HG02852 (cell line): ENCODE results near the gene EXD2.
"Not testable (repeated sequence)": the region's sequence is repeated elsewhere in the genome, so short reads cannot be mapped to it uniquely, and the experiment has no call there.

Experiments used
- ATAC-seq: cut with Tn5 transposase; IDR thresholded peaks from one replicate; pipeline ENCODE4 v1.9.1; 2021; ENCODE audit warnings: mild to moderate bottlenecking, moderate library complexity; ENCODE audit not compliant: unreplicated experiment

EXD2 gene

DNA sequence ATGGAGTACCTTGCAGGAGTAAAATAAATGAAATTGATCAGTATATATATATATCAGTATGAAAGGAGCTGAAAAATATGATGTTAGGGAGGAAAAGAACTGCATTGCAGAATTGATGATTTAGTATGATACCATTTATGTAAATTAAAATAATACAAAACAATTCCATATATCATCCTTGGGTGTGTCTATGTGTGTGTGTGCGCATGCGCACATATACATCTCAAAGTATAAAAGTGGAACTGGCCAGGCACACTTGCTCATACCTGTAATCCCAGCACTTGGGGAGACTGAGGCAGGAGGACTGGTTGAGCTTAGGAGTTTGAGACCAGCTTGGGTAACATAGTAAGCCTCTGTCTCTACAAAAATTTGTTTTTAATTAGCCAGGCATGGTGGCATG is 84.0 kb downstream of the EXD2 start:
- no peak for ATAC-seq

- ATAC-seq = not testable (repeated sequence)
Measured at GRCh38 chr14:69277356-69277755, 86.1 kb downstream of the EXD2 start.

- no peak for ATAC-seq
Measured at GRCh38 chr14:69280746-69281291, 89.5 kb downstream of the EXD2 start.

DNA sequence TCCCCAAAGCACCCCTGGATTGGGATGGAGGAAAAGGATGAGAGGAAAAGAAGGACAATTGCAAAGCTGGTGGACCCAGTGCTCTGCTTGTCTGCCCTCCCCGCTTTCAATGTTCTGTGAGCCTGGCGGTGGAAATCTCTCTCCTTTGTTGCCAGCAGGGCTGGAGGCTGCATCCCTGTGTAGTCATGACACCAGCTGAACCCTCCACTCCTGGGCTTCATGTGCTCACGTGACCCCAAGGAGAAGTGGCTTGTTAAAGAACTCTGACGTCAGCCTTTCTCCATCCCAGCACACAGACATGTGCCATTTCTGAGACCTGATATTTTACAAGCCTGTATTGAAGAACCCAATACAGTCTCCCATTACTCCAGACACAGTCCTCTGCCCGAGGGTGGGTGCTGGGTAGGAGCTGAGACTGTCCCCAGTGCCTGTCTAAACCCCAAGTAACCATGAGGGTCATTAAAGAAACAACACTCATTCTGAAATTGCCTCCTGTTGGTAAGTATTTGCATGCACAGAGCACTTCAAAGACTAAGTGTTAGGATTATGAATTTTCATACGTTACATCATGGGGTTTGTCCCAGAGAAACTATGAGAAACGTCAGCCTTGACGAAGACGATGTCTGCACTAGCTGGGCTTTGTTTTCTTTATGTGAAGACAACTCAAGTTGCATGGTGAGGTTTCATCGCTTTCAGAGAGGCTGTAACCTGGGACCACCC is 90.3 kb downstream of the EXD2 start:
- ATAC-seq = no peak

GRCh38 chr14:69282448-69282847 is 91.2 kb downstream of the EXD2 start:
- ATAC-seq = no peak

DNA sequence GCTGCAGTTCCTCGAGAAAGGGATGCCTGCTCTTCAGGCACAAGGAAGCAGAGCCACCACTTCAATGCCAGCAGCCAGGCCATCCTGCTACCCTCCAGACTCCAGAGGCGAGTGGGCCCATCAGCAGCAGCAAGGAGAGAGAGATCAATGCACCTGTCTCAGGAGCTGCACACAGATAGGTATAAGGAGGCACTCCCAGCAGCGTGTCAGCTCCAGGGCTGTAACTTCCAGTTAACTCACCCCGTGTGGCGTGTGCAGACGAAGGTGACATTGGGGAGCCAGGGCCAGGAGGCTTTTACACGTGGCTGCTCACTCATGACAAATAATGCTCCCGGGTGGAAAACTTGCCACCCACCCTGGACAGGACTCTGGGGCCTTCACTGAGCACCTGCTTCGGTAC is 92.9 kb downstream of the EXD2 start:
- no peak for ATAC-seq

- ATAC-seq = no peak
Measured at GRCh38 chr14:69285661-69286255, 94.5 kb downstream of the EXD2 start.

- ATAC-seq = no peak
Measured at GRCh38 chr14:69287098-69288010, 96.1 kb downstream of the EXD2 start.

DNA sequence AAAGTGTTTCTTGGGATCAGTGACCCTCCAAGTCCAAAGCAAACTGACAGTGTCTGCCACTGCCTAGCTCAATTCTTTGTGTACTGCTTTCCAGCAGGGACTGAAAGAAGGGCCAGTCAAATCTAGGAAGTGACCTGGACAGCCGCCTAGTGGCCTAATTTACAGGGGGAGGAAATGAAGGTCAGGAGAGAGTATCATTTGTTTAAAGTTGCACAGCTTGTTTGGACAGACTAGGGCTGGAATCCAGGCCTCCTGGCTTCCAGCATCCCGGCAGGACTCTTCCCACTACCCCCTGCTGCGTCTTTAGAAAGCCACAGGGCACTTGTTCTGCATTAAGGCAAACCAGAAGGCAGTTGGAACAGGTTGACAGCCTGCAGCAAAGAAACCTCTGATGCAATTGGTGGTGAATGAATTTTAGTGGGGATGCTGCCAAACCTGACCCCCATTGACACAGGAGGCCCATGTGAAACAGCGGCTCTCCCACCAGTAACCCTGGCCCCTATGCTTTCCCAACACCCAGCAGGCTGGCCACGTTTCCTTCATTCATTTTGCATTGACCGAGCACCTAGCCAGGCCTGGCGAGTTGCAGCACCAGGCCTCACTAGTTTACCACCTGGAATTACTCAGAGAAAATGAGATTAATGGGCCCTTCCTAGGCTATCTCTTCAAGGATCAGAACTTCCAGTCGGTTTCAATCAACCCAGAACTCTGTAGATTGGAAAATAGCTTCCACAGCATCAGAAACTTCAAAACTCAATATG is 96.9 kb downstream of the EXD2 start:
- ATAC-seq = no peak

DNA sequence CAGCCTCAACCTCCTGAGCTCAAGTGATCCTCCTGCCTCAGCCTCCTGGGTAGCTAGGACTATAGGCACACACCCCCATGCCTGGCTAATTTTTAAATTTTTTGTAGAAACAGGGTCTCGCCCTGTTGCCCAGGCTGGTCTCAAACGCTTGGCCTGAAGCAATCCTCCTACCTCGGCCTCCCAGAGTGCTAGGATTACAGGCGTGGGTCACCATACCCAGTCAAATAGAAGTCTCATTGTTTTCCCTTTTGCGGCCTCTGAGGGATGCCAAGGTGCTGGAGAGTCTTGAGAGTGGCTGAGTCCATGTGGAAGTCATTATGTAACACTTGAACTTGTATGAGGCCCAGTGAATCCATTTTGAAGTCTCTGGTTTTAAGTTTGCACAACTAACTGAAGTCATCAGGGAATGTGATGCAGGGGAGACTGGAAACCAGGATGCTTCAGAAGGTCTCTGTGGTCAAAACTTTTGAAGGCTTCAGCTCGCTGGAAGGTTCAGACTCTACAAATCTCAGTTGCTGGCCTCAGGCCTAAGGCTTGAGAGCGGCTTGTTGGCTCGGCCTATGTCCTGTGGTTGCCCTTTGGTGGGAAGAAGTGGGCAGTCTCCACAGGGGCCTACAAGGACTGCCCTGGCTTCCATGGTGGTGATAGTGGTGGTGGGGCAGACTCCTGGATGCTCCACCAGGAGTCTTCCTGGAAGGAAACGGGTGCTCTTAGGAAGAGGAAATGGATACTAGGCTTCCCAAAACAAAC is 97.8 kb downstream of the EXD2 start:
- ATAC-seq = no peak

- ATAC-seq = no peak
Measured at GRCh38 chr14:69289811-69290520, 98.7 kb downstream of the EXD2 start.

DNA sequence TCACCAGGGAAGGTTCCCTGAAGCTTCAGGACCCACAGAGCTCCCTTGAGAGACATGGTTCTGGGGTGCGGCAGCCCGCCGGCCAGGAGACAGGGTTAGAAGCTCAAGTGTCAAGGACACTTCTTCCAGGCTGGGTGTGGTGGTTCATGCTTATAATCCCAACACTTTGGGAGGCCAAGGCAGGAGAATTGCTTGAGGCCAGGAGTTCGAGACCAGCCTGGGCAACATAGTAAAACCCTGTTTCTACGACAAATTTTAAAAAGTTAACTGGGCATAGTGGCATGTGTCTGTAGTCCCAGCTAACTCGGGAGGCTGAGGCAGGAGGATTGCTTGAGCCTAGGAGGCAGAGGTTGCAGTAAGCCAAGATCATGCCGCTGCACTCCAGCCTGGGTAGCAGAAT is 99.6 kb downstream of the EXD2 start:
- not testable (repeated sequence) for ATAC-seq

GRCh38 chr14:69291396-69291795 is 100.1 kb downstream of the EXD2 start:
- ATAC-seq = no peak

DNA sequence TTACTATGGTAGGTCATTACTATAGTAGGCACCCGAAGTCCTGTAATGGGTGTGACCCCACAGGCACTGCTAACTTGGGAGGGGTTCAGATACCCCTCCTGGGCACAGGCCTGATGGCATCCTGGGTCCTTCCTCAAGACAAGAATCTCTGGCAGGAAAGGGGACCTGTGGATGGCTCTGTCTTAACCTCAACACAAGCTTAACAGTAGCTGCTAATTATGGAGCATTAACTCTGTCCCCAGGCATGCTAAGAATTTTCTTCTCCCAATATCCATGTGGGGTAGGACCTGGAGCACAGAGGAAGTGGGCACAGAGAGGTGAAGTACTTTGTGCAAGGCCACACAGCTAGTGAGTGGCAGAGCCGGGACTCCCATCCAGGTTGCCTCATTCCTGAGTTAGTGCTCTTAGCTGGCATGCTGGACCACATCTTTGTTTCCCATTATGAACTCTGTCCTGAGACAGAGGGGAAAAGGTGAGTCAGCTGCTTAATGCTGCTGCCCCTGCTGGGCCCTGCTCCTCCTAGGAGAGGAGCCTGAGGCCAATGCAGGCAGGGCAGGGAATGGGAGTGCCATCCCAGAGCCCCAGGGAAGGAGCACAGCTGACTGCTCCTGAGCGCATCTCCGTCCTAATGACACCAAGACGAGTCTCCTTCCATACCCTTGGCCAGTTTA is 100.7 kb downstream of the EXD2 start:
- no peak for ATAC-seq
